LNCAP (cell line): Measurements from ENCODE around the gene PRMT2.

Experiments used
- CTCF ChIP-seq: fragments of 450-650 bp; IDR thresholded peaks from 2 replicates; pipeline ENCODE4 v1.5.1; 2017; ENCODE audit warnings: mild to moderate bottlenecking

The PRMT2 gene

GRCh38 chr21:46635324-46636180 lies at the start of gene PRMT2:
Gene PRMT2, plus strand, starts transcription at chr21:46635674. Its CDS starts 1,278 bp downstream, at chr21:46636952.
- TF ChIP-seq CTCF = no peak

DNA sequence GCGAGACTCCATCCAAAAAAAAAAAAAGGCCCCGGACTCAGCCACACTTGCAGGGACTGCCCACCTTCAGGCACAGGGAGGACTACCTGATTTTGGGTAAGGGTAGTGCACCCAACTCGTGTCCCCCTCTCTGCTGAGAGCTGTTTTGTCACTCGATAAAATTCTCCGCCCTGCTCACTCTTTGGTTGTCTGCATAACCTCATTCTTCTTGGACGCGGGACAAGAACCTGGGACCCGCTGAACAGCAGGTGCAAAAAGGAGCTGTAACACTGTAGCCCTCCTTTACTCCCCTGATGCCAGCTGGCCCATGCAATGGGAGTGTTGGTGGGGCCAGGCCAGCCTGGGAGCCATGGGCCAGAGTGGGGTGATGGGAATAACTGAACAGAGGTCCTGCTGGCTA lies 41.2 kb upstream of the PRMT2 start:
- TF ChIP-seq CTCF = no peak

DNA sequence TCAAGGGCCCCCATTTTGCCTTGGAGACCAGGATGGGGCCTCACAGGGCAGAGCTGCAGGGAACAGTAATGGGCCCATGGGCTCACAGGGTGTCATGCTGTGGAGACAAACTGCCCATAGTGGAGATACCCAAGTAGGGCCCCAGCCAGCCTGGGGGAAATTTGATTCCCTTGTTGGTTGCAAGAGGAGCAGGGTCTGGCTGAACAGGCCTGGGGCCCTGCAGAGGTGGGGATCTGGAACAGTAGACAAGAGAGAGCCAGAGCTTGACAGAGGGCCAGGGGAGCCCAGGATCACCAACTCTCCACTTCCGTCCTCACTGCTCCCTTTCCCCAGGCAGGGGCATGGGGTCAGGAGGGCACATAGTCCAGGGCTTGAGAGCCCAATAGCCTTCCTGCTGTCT lies 39.3 kb upstream of the PRMT2 start:
- TF ChIP-seq CTCF = no peak

DNA sequence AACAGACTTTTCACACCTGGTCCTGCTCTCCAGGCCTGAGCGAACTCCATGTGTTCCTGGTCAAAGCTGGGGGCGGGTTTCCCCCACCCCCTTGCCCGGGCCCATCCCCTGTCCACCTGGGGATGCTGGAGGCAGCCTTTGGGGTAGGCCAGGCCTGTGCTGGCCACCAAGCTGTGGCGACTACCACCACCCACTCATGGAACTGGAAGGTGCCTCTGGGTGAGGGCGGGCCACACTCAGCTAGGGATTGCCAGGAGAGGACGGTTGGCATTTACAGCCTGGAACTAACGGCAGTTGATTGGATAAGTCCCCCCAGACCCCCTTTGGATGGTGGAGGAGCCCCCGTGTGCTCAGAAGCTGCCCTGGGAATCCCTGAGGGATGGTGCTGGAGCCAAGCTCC lies 38.4 kb upstream of the PRMT2 start:
- no peak for TF ChIP-seq CTCF

DNA sequence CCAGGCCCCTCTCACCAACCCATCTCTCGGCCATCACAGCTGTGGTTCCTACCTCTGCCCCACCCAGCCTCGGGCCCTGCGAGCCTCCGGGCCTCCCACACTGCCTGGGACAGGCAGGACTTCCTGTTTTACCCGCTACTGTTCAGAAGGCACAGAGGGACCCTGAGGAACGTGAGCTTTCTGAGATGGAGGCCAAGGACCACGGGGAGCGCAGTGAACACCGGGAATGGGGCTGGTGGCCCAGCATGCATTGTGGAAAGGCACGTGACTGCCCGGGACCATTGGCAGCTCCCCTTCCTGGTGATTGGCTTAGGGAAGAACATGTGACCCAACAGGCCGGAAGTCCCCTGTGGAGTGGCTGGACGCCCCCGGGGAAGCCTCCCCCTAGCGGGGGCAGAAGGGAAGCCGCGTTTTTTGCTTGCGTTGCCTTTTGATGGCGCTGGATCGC lies 37.6 kb upstream of the PRMT2 start:
- TF ChIP-seq CTCF = no peak

DNA sequence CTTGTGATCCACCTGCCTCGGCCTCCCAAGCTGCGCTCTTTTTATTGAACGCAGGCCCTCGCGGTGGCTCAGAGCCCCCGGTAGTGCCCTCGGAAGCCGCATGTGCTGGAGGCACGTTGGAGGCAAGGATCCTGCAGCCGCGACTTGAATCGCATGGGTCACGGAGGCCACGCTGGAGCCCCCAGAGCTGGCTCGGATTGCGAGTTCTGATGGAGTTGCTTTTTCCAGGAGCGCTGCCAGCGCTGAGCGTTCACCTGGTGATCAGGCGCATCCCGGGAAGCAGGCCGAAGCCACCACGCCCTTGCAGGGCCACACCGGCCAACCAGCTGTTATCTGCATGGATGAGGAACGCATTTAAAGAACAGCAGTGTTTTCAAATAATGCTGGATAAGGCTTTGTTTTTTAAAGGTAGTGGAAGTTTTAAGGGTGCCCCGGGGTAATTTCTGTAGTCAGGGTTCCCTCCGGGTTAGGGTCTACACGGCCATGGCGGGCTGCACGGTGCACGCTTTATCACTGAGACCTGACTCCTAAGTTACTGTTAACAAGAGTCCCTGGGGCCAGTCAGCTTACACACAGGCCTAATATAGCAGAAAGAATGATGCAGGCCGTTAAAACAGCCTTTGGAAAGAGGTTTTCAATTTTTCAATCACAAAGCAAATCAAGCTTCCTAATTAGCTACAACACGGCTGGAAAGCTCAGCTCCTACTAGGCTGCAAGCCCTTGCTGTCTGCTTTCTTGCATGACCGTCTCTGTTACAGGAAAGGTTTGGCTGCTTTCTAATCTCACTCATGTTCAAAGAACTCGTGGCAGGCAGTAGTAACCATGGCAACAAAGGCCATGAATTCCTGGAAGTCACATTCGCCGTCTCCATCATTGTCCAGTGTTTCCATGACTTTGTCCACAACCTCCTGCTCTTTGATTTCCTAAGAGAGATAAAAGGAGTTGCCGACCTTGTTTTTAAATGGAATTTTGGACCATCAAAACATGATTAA lies 36.6 kb upstream of the PRMT2 start:
- no peak for TF ChIP-seq CTCF

DNA sequence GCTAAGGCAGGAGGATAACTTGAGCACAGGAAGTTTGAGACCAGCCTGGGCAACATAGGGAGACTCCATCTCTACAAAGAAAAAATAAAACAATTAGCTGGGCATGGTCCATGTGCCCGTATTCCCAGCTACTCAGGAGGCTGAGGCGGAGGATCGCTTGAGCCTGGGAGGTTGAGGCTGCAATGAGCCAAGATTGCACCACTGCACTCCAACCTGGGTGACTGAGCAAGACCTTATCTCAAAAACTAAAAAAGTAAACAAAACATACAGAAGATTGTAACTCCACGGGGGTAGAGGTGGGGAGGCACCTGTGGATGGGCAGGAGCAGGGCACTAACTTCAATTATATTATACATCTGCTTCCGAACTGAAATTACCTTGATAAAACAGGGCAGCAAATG lies 35.2 kb upstream of the PRMT2 start:
- TF ChIP-seq CTCF = no peak
